Duodenal mucosa (tissue), 2 donors: ENCODE data around the gene PPP2R5D.
"Not testable (repeated sequence)": the region's sequence is repeated elsewhere in the genome, so short reads cannot be mapped to it uniquely, and the experiment has no call there.

ENCODE experiments used
- H3K27ac ChIP-seq: one replicate; pipeline ENCODE4 v1.7.0; 2013; ENCODE audit warnings: low read depth, low read length
- H3K27me3 ChIP-seq, 2 donors: one replicate each; pipeline ENCODE4 v1.7.0; 2013; ENCODE audit warnings: low read length in 2 of 2, control low read depth in 1 of 2; ENCODE audit not compliant: insufficient read depth in 2 of 2, control insufficient read depth in 1 of 2
- H3K36me3 ChIP-seq, 2 donors: one replicate each; pipeline ENCODE4 v1.7.0; 2013; ENCODE audit warnings: low read length in 2 of 2, control low read depth in 1 of 2; ENCODE audit not compliant: insufficient read depth in 2 of 2, control insufficient read depth in 1 of 2
- H3K4me1 ChIP-seq, 2 donors: one replicate each; pipeline ENCODE4 v1.7.0; 2013; ENCODE audit warnings: low read length in 2 of 2, control low read depth in 1 of 2; ENCODE audit not compliant: insufficient read depth in 2 of 2, control insufficient read depth in 1 of 2
- H3K4me3 ChIP-seq, 2 donors: one replicate each; pipeline ENCODE4 v1.7.0; 2013; ENCODE audit warnings: low read length in 2 of 2, low read depth in 1 of 2
- H3K9ac ChIP-seq, 2 donors: one replicate each; pipeline ENCODE4 v1.7.0; 2013; ENCODE audit warnings: low read length in 2 of 2, low read depth in 1 of 2
- H3K9me3 ChIP-seq, 2 donors: one replicate each; pipeline ENCODE4 v1.7.0; 2013; ENCODE audit warnings: low read length in 2 of 2, control low read depth in 1 of 2; ENCODE audit not compliant: control insufficient read depth in 1 of 2

The PPP2R5D gene

GRCh38 chr6:42984001-42984923, at the start of gene PPP2R5D:
PPP2R5D (plus strand) TSS chr6:42984570; CDS start chr6:42984678, 108 bp downstream.
- peak within 1 kb of the TSS; percentile 82 to 94 for H3K9ac ChIP-seq
- H3K27me3 ChIP-seq: no peaks in the 10 kb centered on the region
- peaks cover 8 to 9% of the 10 kb centered on the region in 2 donors for H3K36me3 ChIP-seq
- peak within 1 kb of the TSS; percentile 86 to 87 for H3K4me3 ChIP-seq
- no peaks in the 10 kb centered on the region for H3K9me3 ChIP-seq
- H3K27ac ChIP-seq: peak within 1 kb of the TSS; percentile 28
- peaks cover 48 to 52% of the 10 kb centered on the region in 2 donors for H3K4me1 ChIP-seq

DNA sequence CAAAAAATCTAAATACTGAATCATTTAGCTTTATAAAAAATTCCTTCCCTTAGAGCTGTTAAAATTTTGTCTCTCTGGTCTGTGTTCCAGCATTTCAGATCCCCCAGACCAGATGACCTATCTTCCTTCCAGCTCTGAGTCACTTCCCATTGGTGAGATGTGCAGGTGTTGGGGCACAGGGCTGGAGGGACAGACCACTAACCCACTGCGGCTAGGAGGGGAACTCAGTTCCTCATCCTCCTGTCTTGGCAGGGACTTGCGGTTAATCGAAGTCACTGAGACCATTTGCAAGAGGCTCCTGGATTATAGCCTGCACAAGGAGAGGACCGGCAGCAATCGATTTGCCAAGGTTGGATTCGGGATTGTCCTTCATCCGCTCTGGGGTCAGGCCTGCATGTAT, 49.0 kb upstream of the PPP2R5D start:
- H3K4me3 ChIP-seq: no peak overlapping the region
- no peak overlapping the region for H3K27ac ChIP-seq
- H3K36me3 ChIP-seq: peaks cover 37 to 64% of the 10 kb centered on the region in 2 donors
- H3K27me3 ChIP-seq: no peaks in the 10 kb centered on the region
- H3K9me3 ChIP-seq: no peaks in the 10 kb centered on the region
- no peak overlapping the region for H3K9ac ChIP-seq
- H3K4me1 ChIP-seq: peaks cover 11 to 33% of the 10 kb centered on the region in 2 donors

DNA sequence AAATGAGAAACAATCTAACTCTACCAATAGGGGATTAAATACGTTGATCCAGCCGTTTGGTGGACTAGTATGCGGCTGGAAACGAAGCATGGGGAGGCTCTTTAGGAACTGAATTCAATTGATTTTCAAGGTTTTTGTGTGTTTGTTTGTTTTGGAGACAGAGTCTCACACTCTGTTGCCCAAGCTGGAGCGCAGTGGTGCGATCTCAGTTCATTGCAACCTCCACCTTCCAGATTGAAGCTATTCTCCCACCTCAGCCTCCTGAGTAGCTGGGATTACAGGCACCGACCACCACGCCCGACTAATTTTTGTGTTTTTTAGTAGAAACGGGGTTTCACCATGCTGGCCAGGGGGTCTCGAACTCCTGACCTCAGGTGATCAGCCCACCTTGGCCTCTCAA, 48.0 kb upstream of the PPP2R5D start:
- no peak overlapping the region for H3K9ac ChIP-seq
- H3K27ac ChIP-seq: no peak overlapping the region
- H3K9me3 ChIP-seq: no peaks in the 10 kb centered on the region
- no peak overlapping the region for H3K4me3 ChIP-seq
- H3K27me3 ChIP-seq: no peaks in the 10 kb centered on the region
- peaks cover 37 to 70% of the 10 kb centered on the region in 2 donors for H3K36me3 ChIP-seq
- peaks cover 7 to 22% of the 10 kb centered on the region in 2 donors for H3K4me1 ChIP-seq

DNA sequence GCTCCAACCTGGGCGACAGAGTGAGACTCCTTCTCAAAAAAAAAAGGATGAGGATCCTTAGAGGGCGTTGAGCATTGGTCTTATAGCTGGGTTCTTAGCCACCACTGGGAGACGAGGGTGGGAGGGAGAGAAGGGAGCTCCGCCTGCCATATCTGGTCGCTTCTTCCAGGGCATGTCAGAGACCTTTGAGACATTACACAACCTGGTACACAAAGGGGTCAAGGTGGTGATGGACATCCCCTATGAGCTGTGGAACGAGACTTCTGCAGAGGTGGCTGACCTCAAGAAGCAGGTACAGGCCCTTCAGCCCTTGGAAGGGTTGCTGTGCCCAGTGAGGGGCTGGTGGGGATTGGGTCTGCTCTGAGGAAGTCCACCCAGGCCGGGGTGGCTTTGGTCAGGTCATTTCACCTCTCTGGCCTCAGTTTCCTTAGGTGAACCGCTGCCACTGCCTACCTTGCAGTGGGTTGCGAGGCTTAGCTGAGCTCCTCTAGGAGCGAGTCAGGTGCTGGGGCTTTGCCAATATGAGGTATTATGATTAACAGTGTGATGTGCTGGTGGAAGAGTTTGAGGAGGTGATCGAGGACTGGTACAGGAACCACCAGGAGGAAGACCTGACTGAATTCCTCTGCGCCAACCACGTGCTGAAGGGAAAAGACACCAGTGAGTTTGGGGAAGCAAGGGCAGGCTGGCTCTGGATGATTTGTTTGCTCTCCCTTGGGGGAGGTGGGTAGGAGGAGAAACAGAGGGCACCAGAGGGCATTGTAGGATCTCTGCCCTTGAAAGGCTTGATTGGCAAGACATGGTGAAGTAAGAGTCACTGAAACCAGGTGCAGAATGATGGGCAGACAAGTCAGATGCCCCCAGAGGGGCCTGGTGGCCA, 46.6 kb upstream of the PPP2R5D start:
- Histone ChIP-seq H3K4me1 (peaks cover 2 to 12% of the 10 kb centered on the region in 2 donors), H3K36me3 (peaks cover 37 to 63% of the 10 kb centered on the region in 2 donors), H3K27me3 (no peaks in the 10 kb centered on the region), H3K27ac (no peak overlapping the region), H3K4me3 (no peak overlapping the region), H3K9ac (no peak overlapping the region), H3K9me3 (no peaks in the 10 kb centered on the region)

- no peak overlapping the region for H3K9ac ChIP-seq
- H3K9me3 ChIP-seq: no peaks in the 10 kb centered on the region
- H3K4me1 ChIP-seq: peaks cover 0 to 6% of the 10 kb centered on the region in 2 donors
- no peaks in the 10 kb centered on the region for H3K27me3 ChIP-seq
- peaks cover 37 to 63% of the 10 kb centered on the region in 2 donors for H3K36me3 ChIP-seq
- H3K4me3 ChIP-seq: no peak overlapping the region
- no peak overlapping the region for H3K27ac ChIP-seq
Measured at GRCh38 chr6:42938428-42938796, 46.0 kb upstream of the PPP2R5D start.

- no peak overlapping the region for H3K27ac ChIP-seq
- no peaks in the 10 kb centered on the region for H3K9me3 ChIP-seq
- no peaks in the 10 kb centered on the region for H3K27me3 ChIP-seq
- H3K4me3 ChIP-seq: no peak overlapping the region
- peaks cover 37 to 62% of the 10 kb centered on the region in 2 donors for H3K36me3 ChIP-seq
- H3K9ac ChIP-seq: no peak overlapping the region
- peaks cover 0 to 6% of the 10 kb centered on the region in 2 donors for H3K4me1 ChIP-seq
Measured at GRCh38 chr6:42938987-42939809, 45.2 kb upstream of the PPP2R5D start.

DNA sequence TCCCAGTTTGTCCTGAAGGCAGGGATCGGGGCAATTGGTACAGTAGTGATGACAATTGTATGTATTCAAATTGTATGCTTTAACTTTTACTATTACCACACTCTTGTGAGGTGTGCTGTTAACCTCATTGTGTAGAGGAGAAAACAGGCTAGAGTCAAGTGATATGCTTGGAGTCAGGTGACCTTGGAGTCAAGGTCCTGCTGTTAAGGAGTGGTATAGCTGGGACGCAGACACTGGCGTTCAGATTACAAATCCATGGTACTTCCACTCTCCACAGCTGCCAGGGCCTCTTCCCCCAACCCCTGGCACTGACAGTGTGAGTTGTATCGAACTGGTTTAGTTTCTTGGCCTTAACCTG, 44.6 kb upstream of the PPP2R5D start:
- Histone ChIP-seq H3K27me3 (no peaks in the 10 kb centered on the region), H3K9me3 (no peaks in the 10 kb centered on the region), H3K9ac (no peak overlapping the region), H3K4me1 (peaks cover 0 to 6% of the 10 kb centered on the region in 2 donors), H3K36me3 (peaks cover 33 to 56% of the 10 kb centered on the region in 2 donors), H3K27ac (no peak overlapping the region), H3K4me3 (no peak overlapping the region)

DNA sequence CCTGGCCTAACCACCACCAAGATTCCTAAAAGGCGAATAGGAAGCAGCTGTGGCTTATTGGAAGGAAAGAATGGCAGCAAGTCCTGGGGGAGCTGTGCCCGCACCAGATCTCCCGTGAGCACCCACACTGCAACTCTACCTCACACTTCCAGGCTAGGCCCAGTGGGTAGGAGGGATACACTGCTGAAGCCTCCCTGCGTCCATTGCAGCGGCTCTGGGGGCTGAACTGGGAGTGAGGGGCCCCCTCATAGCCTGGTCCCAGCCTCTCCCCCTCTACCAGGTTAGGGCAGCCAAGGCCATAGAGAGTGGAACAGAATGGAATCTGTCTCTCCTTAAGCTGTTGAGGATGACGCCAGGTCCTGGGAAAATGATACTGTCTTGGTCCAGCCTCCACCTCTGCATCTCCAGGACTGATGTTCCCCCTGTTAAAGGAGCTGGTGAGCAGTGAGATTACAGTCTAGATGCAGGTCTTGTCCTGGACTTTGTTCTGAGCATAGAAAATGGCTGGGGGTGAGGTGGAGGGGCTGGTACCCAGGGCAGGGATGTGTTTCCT, 43.8 kb upstream of the PPP2R5D start:
- no peak overlapping the region for H3K27ac ChIP-seq
- no peaks in the 10 kb centered on the region for H3K27me3 ChIP-seq
- H3K4me1 ChIP-seq: peaks cover 0 to 6% of the 10 kb centered on the region in 2 donors
- H3K36me3 ChIP-seq: peaks cover 28 to 52% of the 10 kb centered on the region in 2 donors
- H3K4me3 ChIP-seq: no peak overlapping the region
- H3K9ac ChIP-seq: no peak overlapping the region
- no peaks in the 10 kb centered on the region for H3K9me3 ChIP-seq

DNA sequence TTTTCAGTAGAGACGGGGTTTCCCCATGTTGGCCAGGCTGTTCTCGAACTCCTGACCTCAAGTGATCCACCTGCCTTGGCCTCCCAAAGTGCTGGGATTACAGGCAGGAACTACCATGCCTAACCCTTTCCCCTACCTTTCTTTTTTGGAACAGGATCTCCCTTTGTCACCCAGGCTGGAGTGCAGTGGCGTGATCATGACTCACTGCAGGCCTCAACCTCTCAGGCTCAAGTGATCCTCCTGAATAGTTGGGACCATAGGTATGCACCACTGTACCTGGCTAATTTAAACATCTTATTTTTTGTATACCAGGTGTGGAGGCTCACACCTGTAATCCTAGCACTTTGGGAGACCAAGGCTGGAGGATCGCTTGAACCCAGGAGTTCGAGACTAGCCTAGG, 43.0 kb upstream of the PPP2R5D start:
- H3K4me3 ChIP-seq, H3K9ac ChIP-seq, H3K27ac ChIP-seq, H3K9me3 ChIP-seq, H3K27me3 ChIP-seq, H3K4me1 ChIP-seq: not testable (repeated sequence)
- H3K36me3 ChIP-seq: peaks cover 22 to 44% of the 10 kb centered on the region in 2 donors
